GM23338 (cell line): Measurements from ENCODE around the gene LIMK2. TPM values are rescaled to one million over a fixed set of nuclear protein-coding genes. Genes with fewer than 3 reads are reported as not detected.

Experiments used
- ATAC-seq: fragments of 200-7000 bp; cut with Tn5 transposase; 3 replicates; pipeline ENCODE4 v1.9.1; 2020
- DNase-seq: peaks from one replicate; pipeline ENCODE4 v3.0.0-alpha.2; 2015; ENCODE audit warnings: low spot score
- H2AFZ ChIP-seq: fragments of 200-600 bp; sonication (generic); 2 replicates; pipeline ENCODE4 v1.8.0; 2016; ENCODE audit warnings: antibody characterized with exemption, mild to moderate bottlenecking, moderate library complexity
- H3F3A ChIP-seq: fragments of 200-600 bp; sonication (generic); replicated peaks from 2 replicates; pipeline ENCODE4 v1.8.0; 2017; ENCODE audit warnings: antibody characterized with exemption, mixed run types, low read depth
- H3K27ac ChIP-seq: fragments of 200-600 bp; sonication (generic); 2 replicates; pipeline ENCODE4 v1.6.1; 2016; ENCODE audit warnings: low read depth
- H3K27me3 ChIP-seq: fragments of 200-600 bp; sonication (generic); 2 replicates; pipeline ENCODE4 v1.8.0; 2016; ENCODE audit warnings: mild to moderate bottlenecking, mixed run types, moderate library complexity; ENCODE audit not compliant: insufficient read depth
- H3K36me3 ChIP-seq: fragments of 200-600 bp; sonication (generic); 2 replicates; pipeline ENCODE4 v1.8.0; 2016; ENCODE audit warnings: mild to moderate bottlenecking; ENCODE audit not compliant: insufficient read depth
- H3K4me1 ChIP-seq: fragments of 200-600 bp; sonication (generic); 2 replicates; pipeline ENCODE4 v1.8.0; 2016; ENCODE audit warnings: mild to moderate bottlenecking, moderate library complexity; ENCODE audit not compliant: insufficient read depth
- H3K4me2 ChIP-seq: fragments of 200-600 bp; sonication (generic); 2 replicates; pipeline ENCODE4 v1.7.1; 2017; ENCODE audit warnings: mixed run types
- H3K4me3 ChIP-seq: fragments of 200-600 bp; sonication (generic); 2 replicates; pipeline ENCODE4 v1.6.1; 2016; ENCODE audit warnings: mixed run types
- H3K79me2 ChIP-seq: fragments of 200-600 bp; sonication (generic); replicated peaks from 2 replicates; pipeline ENCODE4 v1.8.0; 2017; ENCODE audit warnings: mild to moderate bottlenecking; ENCODE audit not compliant: insufficient read depth
- H3K9me2 ChIP-seq: fragments of 200-600 bp; sonication (generic); 2 replicates; pipeline ENCODE4 v1.8.0; 2017; ENCODE audit not compliant: insufficient read depth
- H4K20me1 ChIP-seq: fragments of 200-600 bp; sonication (generic); replicated peaks from 2 replicates; pipeline ENCODE4 v1.8.0; 2017; ENCODE audit warnings: mild to moderate bottlenecking; ENCODE audit not compliant: insufficient read depth
- H3K27ac Mint-ChIP-seq: 2 replicates; pipeline ENCODE4 v1.8.0; 2020; ENCODE audit warnings: inconsistent platforms, mild to moderate bottlenecking, moderate library complexity, mixed read lengths
- H3K27me3 Mint-ChIP-seq: 3 replicates; pipeline ENCODE4 v1.8.0; 2022; ENCODE audit warnings: low read depth, mild to moderate bottlenecking, moderate library complexity, mixed read lengths, inconsistent platforms; ENCODE audit not compliant: insufficient read depth, poor library complexity
- H3K36me3 Mint-ChIP-seq: 3 replicates; pipeline ENCODE4 v1.8.0; 2021; ENCODE audit warnings: low read depth, mild to moderate bottlenecking, inconsistent platforms, moderate library complexity, mixed read lengths
- H3K4me1 Mint-ChIP-seq: 3 replicates; pipeline ENCODE4 v1.8.0; 2020; ENCODE audit warnings: mild to moderate bottlenecking, inconsistent platforms, mixed read lengths
- H3K4me3 Mint-ChIP-seq: 3 replicates; pipeline ENCODE4 v1.8.0; 2021; ENCODE audit warnings: moderate library complexity, mild to moderate bottlenecking, inconsistent platforms, mixed read lengths
- H3K9me3 Mint-ChIP-seq: 3 replicates; pipeline ENCODE4 v1.8.0; 2020; ENCODE audit warnings: moderate library complexity, mild to moderate bottlenecking, inconsistent platforms, mixed read lengths
- CREB1 ChIP-seq: fragments of 250-450 bp; sonication (Bioruptor Pico); IDR thresholded peaks from 2 replicates; pipeline ENCODE4 v1.5.0; 2020; ENCODE audit warnings: low read depth, mild to moderate bottlenecking, moderate library complexity
- CTCF ChIP-seq, 2 experiments: fragments of 200-600 bp in 1 of 2; sonication (generic) in 1 of 2; conservative IDR thresholded peaks; 2 replicates each; pipeline versions ENCODE4 v1.5.1 to v1.6.1; 2016 to 2017; ENCODE audit warnings: antibody characterized with exemption in 2 of 2, low read depth in 2 of 2, mild to moderate bottlenecking in 2 of 2, moderate library complexity in 1 of 2
- ETS1 ChIP-seq: IDR thresholded peaks from 2 replicates; pipeline ENCODE4 v1.6.1; 2016; ENCODE audit warnings: antibody characterized with exemption
- EZH2phosphoT487 ChIP-seq: fragments of 200-600 bp; sonication (generic); IDR thresholded peaks from one replicate; pipeline ENCODE4 v1.8.1; 2018; ENCODE audit warnings: antibody characterized with exemption; ENCODE audit not compliant: unreplicated experiment
- JUNB ChIP-seq: IDR thresholded peaks from one replicate; pipeline ENCODE4 v1.6.1; 2016; ENCODE audit warnings: antibody characterized with exemption; ENCODE audit not compliant: unreplicated experiment
- NANOG ChIP-seq: IDR thresholded peaks from 2 replicates; pipeline ENCODE4 v1.6.1; 2016; ENCODE audit warnings: antibody characterized with exemption, borderline replicate concordance
- POLR2AphosphoS5 ChIP-seq: IDR thresholded peaks from 2 replicates; pipeline ENCODE4 v1.6.1; 2016; ENCODE audit warnings: antibody characterized with exemption, low read depth
- REST ChIP-seq: IDR thresholded peaks from one replicate; pipeline ENCODE4 v1.6.1; 2018; ENCODE audit warnings: antibody characterized with exemption; ENCODE audit not compliant: unreplicated experiment
- STAT1 ChIP-seq: IDR thresholded peaks from one replicate; pipeline ENCODE4 v1.6.1; 2016; ENCODE audit warnings: antibody characterized with exemption; ENCODE audit not compliant: unreplicated experiment
- ZNF331 ChIP-seq: fragments of 250-450 bp; sonication (Bioruptor Pico); IDR thresholded peaks from 2 replicates; pipeline ENCODE4 v1.5.0; 2020; ENCODE audit warnings: low read depth, mild to moderate bottlenecking, moderate library complexity
- ZNF462 ChIP-seq: fragments of 250-450 bp; sonication (Bioruptor Pico); IDR thresholded peaks from 2 replicates; pipeline ENCODE4 v1.5.0; 2020; ENCODE audit warnings: mild to moderate bottlenecking, moderate library complexity
- polyA plus RNA-seq: library from polyadenylated mRNA; unstranded; fragments of >200 nt; fragmentation: Nextera tagmentation; extraction: Ambion mirVana; gene quantifications from 2 replicates; pipeline ENCODE4 v1.2.1, GENCODE V29; 2016
- total RNA-seq: library from RNA; depleted of rRNA; stranded (reverse); fragments of >200 nt; shearing (Covaris generic); gene quantifications from 2 replicates; pipeline ENCODE4 v1.2.3, GENCODE V29; 2014

The LIMK2 gene
- total and polyA plus RNA-seq, 2 experiments from 2014 or later = 12.5 to 39.8 TPM

- H3F3A ChIP-seq = no peaks in the 10 kb centered on the region
Measured at GRCh38 chr22:31327806-31328543, 115.9 kb downstream of the LIMK2 start.

More at GRCh38 chr22:31327806-31328543, 115.9 kb downstream of the LIMK2 start:
- no peak for DNase-seq
- Histone ChIP-seq H2AFZ (no peak overlapping the region), H3K4me2 (no peak overlapping the region), H3K9me2 (no peaks in the 10 kb centered on the region), H4K20me1 (peaks cover 23% of the 10 kb centered on the region), H3K27me3 (no peaks in the 10 kb centered on the region), H3K4me3 (no peak overlapping the region), H3K36me3 (peaks cover 31% of the 10 kb centered on the region), H3K4me1 (no peaks in the 10 kb centered on the region), H3K79me2 (peaks cover 17% of the 10 kb centered on the region), H3K27ac (no peak overlapping the region)
- H3K27ac Mint-ChIP-seq = peak overlapping the region; percentile 66; the same call in 1 of the 2 replicates
- H3K36me3 Mint-ChIP-seq = peaks cover 80% of the 10 kb centered on the region
- 0 out of 3 replicates have a peak, but pooled peaks have one; percentile 25 for ATAC-seq
- no peaks in the 10 kb centered on the region for H3K9me3 Mint-ChIP-seq
- no peak for TF ChIP-seq REST
- TF ChIP-seq ZNF331 (CRISPR knock-in tag) = no peak
- no peak for TF ChIP-seq ZNF462 (CRISPR knock-in tag)
- no peak for TF ChIP-seq JUNB
- TF ChIP-seq CREB1 (CRISPR knock-in tag) = no peak
- TF ChIP-seq EZH2phosphoT487 = no peak
- no peak for TF ChIP-seq STAT1
- TF ChIP-seq ETS1 = no peak
- TF ChIP-seq CTCF (conservative IDR thresholded peaks at IDR 0.05; ENCODE audit: low read depth in 2 of 2) = no peak
- TF ChIP-seq POLR2AphosphoS5 = no peak
- no peak for TF ChIP-seq NANOG
- peaks cover 4% of the 10 kb centered on the region; the same call in 2 of the 3 replicates for H3K4me1 Mint-ChIP-seq
- H3K27me3 Mint-ChIP-seq = peaks cover 6% of the 10 kb centered on the region
- H3K4me3 Mint-ChIP-seq = no peak overlapping the region
